Epithelial cell of proximal tubule (primary cell): ENCODE results near the gene PKIG. TPM values are rescaled to one million over a fixed set of nuclear protein-coding genes. Genes with fewer than 3 reads are reported as not detected.
A peak's percentile ranks its signal among the peaks of the same experiment; 100 is the strongest.
"Not testable (repeated sequence)": the region's sequence is repeated elsewhere in the genome, so short reads cannot be mapped to it uniquely, and the experiment has no call there.

ENCODE experiments used
- DNase-seq: peaks from one replicate; pipeline ENCODE4 v3.0.0-alpha.2; 2011; ENCODE audit warnings: low read depth
- H3K4me3 ChIP-seq: 2 replicates; pipeline ENCODE4 v1.5.1; 2011; ENCODE audit warnings: low read depth, mild to moderate bottlenecking, low read length
- total RNA-seq: library from RNA; depleted of rRNA; stranded (reverse); fragments of >200 nt; gene quantifications from 2 replicates; pipeline ENCODE4 v1.2.3, GENCODE V29; 2015
- TF ChIP-seq, protein P1 (sequence below): conservative IDR thresholded peaks from 2 replicates; pipeline ENCODE4 v1.5.1; 2012; ENCODE audit warnings: low read depth, mild to moderate bottlenecking, low read length

The PKIG gene
- total RNA-seq, 1 donor from 2014 or later: 64.3 TPM

DNA sequence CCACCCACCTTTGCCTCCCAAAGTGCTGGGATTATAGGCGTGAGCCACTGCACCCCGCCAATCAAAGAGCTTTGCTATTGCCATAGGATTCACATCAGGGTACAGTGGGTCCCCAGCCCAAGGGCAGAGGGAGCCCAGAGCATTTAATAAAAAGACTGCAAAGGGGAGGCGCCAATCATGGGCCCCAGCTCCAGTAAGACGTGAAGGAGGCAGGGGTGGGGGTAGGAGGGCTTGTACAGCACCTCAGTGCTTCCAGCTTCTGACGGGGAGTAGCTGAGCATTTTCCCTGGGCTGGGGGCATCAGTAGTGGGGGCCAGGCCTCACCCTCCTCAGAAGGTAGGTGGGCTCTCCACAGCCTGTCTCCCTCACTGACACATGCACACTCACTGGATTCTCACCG is 67.6 kb downstream of the PKIG start:
- DNase-seq: no peak
- TF ChIP-seq, protein P1, sequence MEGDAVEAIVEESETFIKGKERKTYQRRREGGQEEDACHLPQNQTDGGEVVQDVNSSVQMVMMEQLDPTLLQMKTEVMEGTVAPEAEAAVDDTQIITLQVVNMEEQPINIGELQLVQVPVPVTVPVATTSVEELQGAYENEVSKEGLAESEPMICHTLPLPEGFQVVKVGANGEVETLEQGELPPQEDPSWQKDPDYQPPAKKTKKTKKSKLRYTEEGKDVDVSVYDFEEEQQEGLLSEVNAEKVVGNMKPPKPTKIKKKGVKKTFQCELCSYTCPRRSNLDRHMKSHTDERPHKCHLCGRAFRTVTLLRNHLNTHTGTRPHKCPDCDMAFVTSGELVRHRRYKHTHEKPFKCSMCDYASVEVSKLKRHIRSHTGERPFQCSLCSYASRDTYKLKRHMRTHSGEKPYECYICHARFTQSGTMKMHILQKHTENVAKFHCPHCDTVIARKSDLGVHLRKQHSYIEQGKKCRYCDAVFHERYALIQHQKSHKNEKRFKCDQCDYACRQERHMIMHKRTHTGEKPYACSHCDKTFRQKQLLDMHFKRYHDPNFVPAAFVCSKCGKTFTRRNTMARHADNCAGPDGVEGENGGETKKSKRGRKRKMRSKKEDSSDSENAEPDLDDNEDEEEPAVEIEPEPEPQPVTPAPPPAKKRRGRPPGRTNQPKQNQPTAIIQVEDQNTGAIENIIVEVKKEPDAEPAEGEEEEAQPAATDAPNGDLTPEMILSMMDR: no peak
- H3K4me3 ChIP-seq: no peak overlapping the region

DNA sequence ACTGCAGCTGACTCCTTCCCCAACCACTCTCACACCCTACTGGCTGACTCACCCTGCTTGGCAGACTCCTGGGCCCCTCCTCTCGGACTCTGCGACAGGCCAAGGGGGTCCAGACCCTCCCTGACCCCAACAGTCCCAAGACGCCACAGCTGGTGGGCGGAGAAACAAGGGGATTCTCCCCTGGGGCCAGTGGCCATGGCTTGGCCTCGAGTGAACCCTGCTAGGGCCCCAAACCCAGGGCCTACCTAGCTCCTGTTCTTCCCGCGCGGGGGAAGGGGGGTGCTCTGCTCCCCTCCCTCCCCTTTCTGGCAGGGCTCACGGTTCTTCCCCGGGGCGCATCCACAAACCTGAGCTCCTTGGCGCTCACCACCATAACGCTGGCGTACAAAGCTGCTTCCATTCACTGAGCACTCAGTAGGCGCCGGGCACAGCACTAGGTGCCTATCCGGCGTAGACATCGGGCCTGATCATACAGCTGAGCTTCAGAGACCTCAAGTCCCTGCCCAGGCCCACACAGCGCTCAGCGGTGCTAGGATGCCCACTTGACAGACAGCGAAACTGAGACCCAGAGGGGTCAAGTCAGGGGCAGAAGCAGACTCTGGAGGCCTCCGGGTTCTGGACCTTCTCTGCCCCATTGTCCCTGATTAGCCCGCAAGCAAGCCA is 68.5 kb downstream of the PKIG start:
- TF ChIP-seq, protein P1: no peak
- no peak for DNase-seq
- H3K4me3 ChIP-seq: peak overlapping the region; percentile 82

DNA sequence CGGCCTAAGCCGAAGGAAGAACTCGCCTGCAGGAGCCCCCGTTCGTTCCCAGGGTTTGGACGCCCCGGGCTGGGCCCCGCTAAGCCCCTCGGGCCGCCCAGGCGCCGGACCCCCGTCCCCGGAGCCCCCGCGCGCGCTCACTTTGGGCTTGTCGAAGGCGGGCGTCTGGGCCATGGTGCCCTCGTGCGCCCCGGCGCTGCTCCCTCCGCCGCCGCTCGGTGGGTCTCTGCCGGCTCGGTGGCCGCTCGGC is 69.0 kb downstream of the PKIG start:
- no peak for DNase-seq
- H3K4me3 ChIP-seq: peak overlapping the region; percentile 82
- TF ChIP-seq, protein P1: no peak

DNA sequence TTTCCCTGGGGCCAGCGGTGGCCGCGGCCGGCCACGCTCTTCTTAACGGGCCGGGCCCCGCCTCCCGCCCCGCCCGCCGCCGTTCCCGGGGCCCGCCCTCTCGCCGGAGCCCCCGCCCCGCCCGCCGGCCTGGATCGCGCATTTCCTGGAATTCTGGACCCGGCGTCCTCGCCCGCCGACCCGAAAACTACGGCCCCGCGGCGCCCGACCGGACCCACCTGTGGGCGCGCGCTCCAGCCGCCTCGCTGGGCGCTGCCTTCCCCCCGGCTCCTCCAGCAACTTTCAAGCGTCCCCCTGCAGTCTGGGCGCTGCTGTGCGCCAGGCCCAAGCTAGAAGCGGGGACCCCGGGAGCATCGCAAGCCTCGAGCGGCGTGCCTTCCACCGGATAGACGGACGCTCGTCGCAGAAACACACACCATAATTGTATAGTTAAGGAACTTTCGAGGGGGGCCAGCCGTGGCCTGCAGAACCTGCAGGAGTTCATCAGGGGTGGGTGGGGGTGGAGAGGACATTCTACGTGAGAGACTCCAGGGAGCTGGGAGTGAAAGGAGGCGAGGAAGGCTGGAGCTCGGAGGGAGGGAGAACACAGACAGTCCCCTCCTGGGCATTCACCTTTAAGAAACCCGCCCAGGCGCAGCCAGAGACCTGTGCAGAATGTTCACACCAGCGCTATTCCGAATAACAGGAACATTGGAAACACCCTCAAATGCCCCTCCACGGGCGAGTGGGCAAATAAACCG is 69.5 kb downstream of the PKIG start, which contains the start of gene ADA:
Gene ADA (minus strand): TSS at position 16 of the 740 bp plus-strand sequence. CDS start 92 bp downstream, outside the sequence.
- TF ChIP-seq, protein P1: no peak
- DNase-seq: peak; percentile 30
- peak within 1 kb of the TSS; percentile 82 for H3K4me3 ChIP-seq

DNA sequence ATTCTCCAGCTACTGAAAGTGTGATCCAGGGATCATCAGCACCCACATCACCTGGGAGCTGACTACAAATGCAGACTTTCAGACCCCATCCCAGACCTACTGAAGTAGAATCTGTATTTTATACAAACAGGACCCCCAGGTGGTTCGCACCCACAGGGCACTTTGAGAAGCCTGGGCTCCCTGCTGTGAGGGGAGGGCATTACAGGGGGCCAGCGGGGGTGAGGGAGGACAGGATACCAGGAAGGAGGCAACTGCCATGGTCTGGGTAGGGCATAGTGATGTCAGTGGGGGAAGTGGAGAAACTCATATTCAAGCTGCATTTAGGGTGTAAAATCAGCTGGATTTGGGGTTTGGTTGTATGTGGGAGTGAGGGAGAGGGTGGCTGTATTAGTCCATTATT is 71.2 kb downstream of the PKIG start:
- H3K4me3 ChIP-seq: no peak overlapping the region
- TF ChIP-seq, protein P1: no peak
- no peak for DNase-seq

DNA sequence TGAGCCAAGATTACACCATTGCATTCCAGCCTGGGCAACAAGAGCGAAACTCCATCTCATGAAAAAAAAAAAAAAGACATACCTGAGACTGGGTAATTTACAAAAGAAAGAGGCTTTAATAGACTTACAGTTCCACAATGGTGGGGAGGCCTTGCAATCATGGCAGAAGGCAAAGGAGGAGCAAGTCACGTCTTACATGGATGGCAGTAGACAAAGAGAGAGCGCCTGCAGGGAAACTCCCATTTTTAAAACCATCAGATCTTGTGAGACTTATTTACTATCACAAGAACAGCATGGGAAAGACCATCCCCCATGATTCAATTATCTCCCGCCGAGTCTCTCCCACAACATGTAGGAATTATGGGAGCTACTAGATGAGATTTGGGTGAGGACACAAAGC is 71.8 kb downstream of the PKIG start:
- not testable (repeated sequence) for H3K4me3 ChIP-seq, DNase-seq

DNA sequence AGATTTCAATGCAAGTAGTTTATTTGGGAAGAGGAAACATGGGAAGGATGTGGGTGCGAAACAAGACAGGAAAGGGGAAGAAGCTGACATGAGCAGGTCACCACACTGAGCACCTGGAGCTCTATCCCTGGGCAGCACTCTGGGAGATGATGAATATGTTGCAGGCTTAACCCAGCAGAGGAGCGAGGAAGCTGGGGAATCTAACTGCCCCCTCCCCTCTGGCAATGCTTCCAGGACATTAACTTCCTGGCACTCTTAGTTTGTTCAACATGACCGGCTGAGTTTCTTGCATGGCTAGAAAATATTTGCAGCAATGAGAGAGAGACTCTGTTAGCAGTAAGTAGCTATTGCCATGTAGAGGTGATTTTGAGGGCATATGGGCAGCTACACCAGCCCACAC is 74.1 kb downstream of the PKIG start:
- H3K4me3 ChIP-seq: no peak overlapping the region
- DNase-seq: no peak
- TF ChIP-seq, protein P1: no peak
